Spinal cord (tissue), 10 donors: ENCODE measurements around the gene MGME1. TPM values are rescaled to one million over a fixed set of nuclear protein-coding genes. Genes with fewer than 3 reads are reported as not detected.
A peak's percentile ranks its signal among the peaks of the same experiment; 100 is the strongest.

ENCODE experiments used
- DNase-seq, 6 donors: peaks; one replicate each; pipeline versions ENCODE4 v3.0.0 to v3.0.0-alpha.2; 2013 to 2015; ENCODE audit warnings: low spot score in 6 of 6, low read depth in 4 of 6
- H3K27ac ChIP-seq: one replicate; pipeline ENCODE4 v1.5.1; 2013; ENCODE audit warnings: low read depth, low read length, control low read depth
- H3K27me3 ChIP-seq: one replicate; pipeline ENCODE4 v1.6.1; 2013; ENCODE audit warnings: low read length; ENCODE audit not compliant: control insufficient read depth, insufficient read depth
- H3K36me3 ChIP-seq: one replicate; pipeline ENCODE4 v1.6.1; 2013; ENCODE audit warnings: low read length; ENCODE audit not compliant: control insufficient read depth, insufficient read depth
- H3K4me1 ChIP-seq: one replicate; pipeline ENCODE4 v1.6.1; 2013; ENCODE audit warnings: low read length; ENCODE audit not compliant: control insufficient read depth, insufficient read depth
- H3K4me3 ChIP-seq: one replicate; pipeline ENCODE4 v1.5.1; 2013; ENCODE audit warnings: low read depth, low read length, control low read depth
- H3K9me3 ChIP-seq: one replicate; pipeline ENCODE4 v1.6.1; 2013; ENCODE audit warnings: low read length; ENCODE audit not compliant: control insufficient read depth, insufficient read depth
- WGBS: methylation state at CpG from one replicate; pipeline ENCODE4 v1.1.5; 2013; ENCODE audit warnings: missing lambda C conversion rate; ENCODE audit not compliant: insufficient coverage; 5-methylcytosine and 5-hydroxymethylcytosine counted together
- long read RNA-seq, 4 donors: transcript quantifications; one replicate each; lab custom pipeline, GENCODE V29; 2026
- polyA plus RNA-seq, 2 donors: library from polyadenylated mRNA; unstranded; fragments of 120-200 nt; gene quantifications; one replicate each; pipeline ENCODE4 v1.2.1, GENCODE V29; 2013; ENCODE audit not compliant: insufficient read length in 2 of 2
- total RNA-seq, 2 donors: library from RNA; depleted of rRNA in 1 of 2; stranded (reverse); fragments of 120-200 nt in 1 of 2; fragments of >200 nt in 1 of 2; gene quantifications; one replicate each; pipeline versions ENCODE4 v1.2.3 to v1.2.4, GENCODE V29; 2013 to 2014
- donor health status: healthy.

MGME1 gene, protein sequence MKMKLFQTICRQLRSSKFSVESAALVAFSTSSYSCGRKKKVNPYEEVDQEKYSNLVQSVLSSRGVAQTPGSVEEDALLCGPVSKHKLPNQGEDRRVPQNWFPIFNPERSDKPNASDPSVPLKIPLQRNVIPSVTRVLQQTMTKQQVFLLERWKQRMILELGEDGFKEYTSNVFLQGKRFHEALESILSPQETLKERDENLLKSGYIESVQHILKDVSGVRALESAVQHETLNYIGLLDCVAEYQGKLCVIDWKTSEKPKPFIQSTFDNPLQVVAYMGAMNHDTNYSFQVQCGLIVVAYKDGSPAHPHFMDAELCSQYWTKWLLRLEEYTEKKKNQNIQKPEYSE
- total RNA-seq (10 to 100 TPM; 14.3 to 14.9 TPM), polyA plus RNA-seq (10 to 100 TPM; 20.1 to 23.1 TPM)
- long read RNA-seq, donor 1, partial matches to known transcripts = 0 of 3 reads
- long read RNA-seq, donor 1, other reads (novel, unspliced or antisense) = 0 of 3 reads
- long read RNA-seq, donor 2, partial matches to known transcripts = 0 of 1 reads
- long read RNA-seq, donor 2, other reads (novel, unspliced or antisense) = 0 of 1 reads
- long read RNA-seq, donor 3, partial matches to known transcripts = 0 of 1 reads
- long read RNA-seq, donor 3, other reads (novel, unspliced or antisense) = 0 of 1 reads
- long read RNA-seq, donor 4, partial matches to known transcripts = 0 of 4 reads
- long read RNA-seq, donor 4, other reads (novel, unspliced or antisense) = 0 of 4 reads

DNA sequence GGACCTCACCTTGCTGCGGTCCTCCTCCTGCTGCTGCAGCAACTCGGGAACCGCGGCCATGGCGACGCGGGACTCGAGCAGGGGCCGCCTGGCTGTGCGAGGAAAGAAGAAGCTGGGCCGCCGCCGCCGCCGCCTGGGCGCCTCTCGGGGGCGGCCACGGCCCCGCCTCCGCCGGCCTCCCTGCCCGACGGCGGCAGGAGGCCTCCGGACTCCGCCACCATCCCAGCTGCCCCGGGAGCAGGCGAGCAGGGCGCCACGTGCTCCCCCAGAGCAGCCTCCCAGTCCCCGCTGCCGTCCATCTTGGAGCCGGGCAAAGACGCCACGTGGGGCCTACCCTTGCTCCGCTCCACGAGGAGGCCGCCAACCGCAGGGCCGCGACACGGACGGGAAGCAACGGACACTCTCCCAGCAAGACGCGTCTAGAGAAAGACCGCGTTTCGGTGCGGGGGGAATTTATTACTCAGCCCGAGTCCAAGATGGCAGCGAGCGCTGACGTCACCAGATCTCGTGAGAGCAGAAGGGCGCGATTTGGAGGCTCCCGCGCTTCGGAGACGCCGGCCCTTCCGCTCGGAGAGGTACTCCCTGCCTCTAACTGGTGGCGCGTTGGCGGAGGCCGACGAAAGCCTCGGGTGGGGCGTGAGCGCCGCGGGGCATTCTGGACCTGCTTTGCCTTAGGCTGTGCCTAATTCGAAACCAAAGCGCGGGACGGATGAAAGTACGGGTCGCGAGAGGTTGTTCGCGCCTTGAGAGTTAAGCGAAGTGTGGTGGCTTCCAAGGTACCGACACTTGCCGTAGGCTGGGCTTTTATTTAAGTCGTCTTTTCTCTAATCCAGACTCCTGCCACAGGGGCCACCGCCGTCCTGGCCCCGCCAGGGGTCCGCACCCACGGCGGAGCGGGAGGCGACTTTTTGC lies at the start of gene MGME1, which contains the start of gene SNX5:
MGME1 (plus strand) TSS at position 653 of the 912 bp plus-strand sequence. CDS start 842 bp downstream, outside the sequence.
SNX5 (minus strand) TSS at position 429 of the 912 bp plus-strand sequence; CDS start at position 60, 369 bp downstream.
- Histone ChIP-seq H3K4me1 (peaks cover 22% of the 10 kb centered on the region), H3K4me3 (peak within 1 kb of the TSS; percentile 99), H3K27me3 (no peaks in the 10 kb centered on the region), H3K36me3 (no peaks in the 10 kb centered on the region), H3K9me3 (no peaks in the 10 kb centered on the region), H3K27ac (peak within 1 kb of the TSS; percentile 100)
- DNase-seq = peak; percentile 98 to 100 (median 100)
- WGBS = 0% methylated on average over 96 of the region's 96 CpGs

DNA sequence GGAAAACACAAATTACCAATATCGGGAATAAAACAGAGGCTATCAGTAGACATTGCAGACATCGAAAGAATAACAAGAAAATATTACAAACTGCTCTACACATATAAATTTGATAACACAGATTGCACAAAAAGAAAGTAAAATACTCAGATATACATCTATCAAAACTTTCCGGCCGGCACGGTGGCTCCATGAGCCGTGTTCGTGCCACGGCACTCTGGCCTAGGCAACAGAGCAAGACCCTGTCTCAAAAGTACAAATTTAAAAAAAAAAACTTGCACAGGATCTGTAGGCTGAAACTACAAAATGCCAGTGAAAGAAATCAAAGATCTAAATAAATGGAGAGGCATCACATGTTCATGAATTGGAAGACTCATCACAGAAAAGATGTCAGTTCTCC lies 49.7 kb upstream of the MGME1 start:
- Histone ChIP-seq H3K9me3 (no peaks in the 10 kb centered on the region), H3K27ac (no peak overlapping the region), H3K27me3 (no peaks in the 10 kb centered on the region), H3K4me3 (no peak overlapping the region), H3K36me3 (no peaks in the 10 kb centered on the region), H3K4me1 (no peaks in the 10 kb centered on the region)
- DNase-seq = no peak
- WGBS = 98% methylated on average over 7 of the region's 8 CpGs

DNA sequence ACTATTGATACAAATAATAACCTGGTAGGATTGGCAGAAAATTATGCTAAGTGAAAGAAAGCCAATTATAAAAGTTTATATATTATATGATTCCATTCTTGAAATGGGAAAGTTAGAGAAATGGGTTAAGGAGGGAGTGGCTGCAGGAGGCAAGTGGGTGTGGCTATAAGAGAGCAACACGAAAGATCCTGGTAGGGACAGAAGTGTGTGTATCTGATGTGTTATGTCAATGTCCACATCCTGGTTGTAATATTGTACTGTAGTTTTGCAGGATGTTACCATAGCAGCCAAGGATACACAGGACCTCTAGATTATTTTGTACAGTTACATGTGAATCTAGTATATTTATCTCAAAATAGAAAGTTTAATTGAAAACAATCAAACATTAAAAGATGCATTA lies 47.0 kb upstream of the MGME1 start:
- no peaks in the 10 kb centered on the region for H3K36me3 ChIP-seq
- no peak overlapping the region for H3K27ac ChIP-seq
- 50% methylated on average over 1 of the region's 1 CpG for WGBS
- H3K9me3 ChIP-seq = no peaks in the 10 kb centered on the region
- no peaks in the 10 kb centered on the region for H3K4me1 ChIP-seq
- no peak for DNase-seq
- H3K4me3 ChIP-seq = no peak overlapping the region
- no peaks in the 10 kb centered on the region for H3K27me3 ChIP-seq

DNA sequence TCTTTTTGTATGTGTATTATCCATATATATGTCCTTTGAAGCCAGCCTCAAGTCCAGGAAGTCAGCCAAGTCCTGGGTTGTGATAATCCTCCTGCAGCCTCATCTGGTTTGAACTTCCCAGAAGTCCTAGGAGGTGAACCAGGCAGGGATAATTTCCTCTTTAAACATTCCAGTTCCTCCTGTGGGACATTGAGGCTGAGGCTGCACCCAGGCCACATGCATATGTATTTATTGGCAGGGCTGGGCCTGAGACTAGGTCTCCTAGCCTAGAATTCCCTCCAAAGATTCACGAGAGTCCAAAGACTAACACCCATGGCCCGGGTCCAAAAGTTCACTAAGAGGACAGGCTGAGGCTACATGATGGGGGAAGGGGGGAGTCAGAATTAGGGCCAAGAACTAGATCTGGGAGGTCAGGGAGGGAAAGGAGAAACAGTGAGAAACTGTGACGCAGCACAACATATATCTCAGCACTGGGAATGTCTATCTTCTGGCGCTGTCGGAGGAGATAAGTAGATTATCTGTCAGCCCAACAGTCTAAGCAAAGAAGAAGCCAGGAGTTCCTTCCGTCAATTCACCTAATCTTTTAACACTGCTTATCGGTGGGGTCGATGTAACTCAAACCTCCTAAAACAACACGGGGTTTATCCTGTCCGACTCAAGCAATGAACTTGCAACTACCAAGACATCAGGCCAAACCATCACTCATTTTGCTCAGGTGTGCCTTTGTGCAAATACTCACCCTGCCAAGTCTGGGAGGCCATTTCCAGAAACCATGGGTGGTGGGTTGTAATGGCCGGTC lies 43.5 kb upstream of the MGME1 start:
- peak in 1 of 6 donors; percentile 53 for DNase-seq
- H3K9me3 ChIP-seq = no peaks in the 10 kb centered on the region
- no peak overlapping the region for H3K27ac ChIP-seq
- H3K36me3 ChIP-seq = no peaks in the 10 kb centered on the region
- no peak overlapping the region for H3K4me3 ChIP-seq
- no peaks in the 10 kb centered on the region for H3K27me3 ChIP-seq
- H3K4me1 ChIP-seq = no peaks in the 10 kb centered on the region
- WGBS = 89% methylated on average over 7 of the region's 11 CpGs

DNA sequence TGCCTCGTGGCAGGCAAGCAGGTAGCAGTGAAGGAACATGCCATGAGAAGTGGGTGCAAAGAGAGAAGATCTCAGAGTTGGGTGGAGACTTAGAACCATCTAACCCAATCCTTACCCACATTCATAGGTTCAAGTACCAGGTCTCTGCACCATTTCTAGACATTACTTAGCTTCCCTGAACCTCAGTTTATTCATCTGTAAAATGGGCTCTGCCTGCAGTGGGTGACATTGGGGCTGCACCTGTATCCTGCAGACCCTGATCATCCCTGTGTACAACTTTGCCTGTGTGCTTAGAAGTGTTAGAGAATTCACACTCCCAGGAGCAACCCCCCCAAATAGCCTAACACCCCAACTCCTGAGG lies 42.9 kb upstream of the MGME1 start:
- no peaks in the 10 kb centered on the region for H3K4me1 ChIP-seq
- no CpG with 5 or more reads among the region's 1 CpG for WGBS
- no peaks in the 10 kb centered on the region for H3K9me3 ChIP-seq
- H3K36me3 ChIP-seq = no peaks in the 10 kb centered on the region
- H3K27me3 ChIP-seq = no peaks in the 10 kb centered on the region
- H3K4me3 ChIP-seq = no peak overlapping the region
- DNase-seq = no peak
- no peak overlapping the region for H3K27ac ChIP-seq

DNA sequence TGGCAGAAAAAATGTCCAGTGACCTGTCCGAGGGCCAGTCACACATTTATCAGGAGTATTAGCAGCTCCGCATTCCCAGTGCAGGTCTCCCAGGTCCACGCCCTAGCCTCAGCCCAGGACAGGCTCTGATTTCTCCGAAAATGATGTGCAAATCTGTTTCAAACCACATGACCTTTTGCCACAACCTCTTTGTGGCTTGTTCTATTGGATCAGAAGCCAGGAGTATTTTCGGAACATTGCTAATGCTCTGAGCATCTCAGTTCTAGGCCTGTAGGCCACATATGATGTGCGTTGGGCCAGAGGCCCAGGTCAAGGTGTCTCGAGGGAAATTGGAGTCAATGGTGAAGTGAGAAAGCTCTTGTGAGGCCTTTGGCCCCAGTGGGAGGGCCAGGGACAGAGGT lies 40.6 kb upstream of the MGME1 start:
- DNase-seq = no peak
- WGBS = 96% methylated on average over 7 of the region's 7 CpGs
- Histone ChIP-seq H3K4me3 (no peak overlapping the region), H3K36me3 (no peaks in the 10 kb centered on the region), H3K4me1 (peaks cover 10% of the 10 kb centered on the region), H3K9me3 (no peaks in the 10 kb centered on the region), H3K27me3 (no peaks in the 10 kb centered on the region), H3K27ac (no peak overlapping the region)

DNA sequence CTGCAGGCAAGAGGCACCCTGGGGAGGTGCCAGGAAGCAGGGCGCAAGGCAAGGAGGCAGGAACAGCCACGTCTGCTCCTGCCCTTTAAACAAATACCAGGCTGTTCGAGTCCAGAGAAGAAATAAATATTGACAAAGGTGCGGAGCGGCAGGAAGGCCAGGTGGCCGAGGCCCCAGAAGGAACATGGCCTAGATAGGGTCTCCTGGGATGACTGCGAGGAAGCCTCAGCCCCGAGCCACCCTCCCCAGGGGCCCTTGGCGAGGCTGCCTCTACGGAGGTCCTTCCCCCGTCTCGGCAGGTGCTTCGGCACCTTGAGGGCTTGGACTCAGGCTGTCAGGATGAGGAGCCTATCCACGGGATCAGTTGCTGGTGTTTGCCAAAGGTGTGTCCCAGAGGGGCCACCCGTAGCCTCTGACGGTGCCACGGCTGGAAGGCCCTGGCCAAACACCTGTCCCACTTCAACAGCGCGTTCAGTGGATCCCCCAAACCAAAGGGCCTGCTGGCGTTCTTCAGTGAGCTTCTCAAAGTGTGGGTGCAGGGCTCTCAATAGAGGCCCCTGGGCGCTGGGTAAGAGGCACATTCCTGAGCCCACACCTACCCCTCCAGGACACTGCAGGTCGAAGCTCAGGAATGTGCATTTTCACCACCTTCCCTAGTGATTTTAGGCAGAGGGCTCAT lies 40.0 kb upstream of the MGME1 start:
- peaks cover 15% of the 10 kb centered on the region for H3K4me1 ChIP-seq
- WGBS = 85% methylated on average over 22 of the region's 22 CpGs
- no peak overlapping the region for H3K27ac ChIP-seq
- H3K36me3 ChIP-seq = no peaks in the 10 kb centered on the region
- H3K9me3 ChIP-seq = no peaks in the 10 kb centered on the region
- H3K27me3 ChIP-seq = no peaks in the 10 kb centered on the region
- H3K4me3 ChIP-seq = no peak overlapping the region
- DNase-seq = no peak

DNA sequence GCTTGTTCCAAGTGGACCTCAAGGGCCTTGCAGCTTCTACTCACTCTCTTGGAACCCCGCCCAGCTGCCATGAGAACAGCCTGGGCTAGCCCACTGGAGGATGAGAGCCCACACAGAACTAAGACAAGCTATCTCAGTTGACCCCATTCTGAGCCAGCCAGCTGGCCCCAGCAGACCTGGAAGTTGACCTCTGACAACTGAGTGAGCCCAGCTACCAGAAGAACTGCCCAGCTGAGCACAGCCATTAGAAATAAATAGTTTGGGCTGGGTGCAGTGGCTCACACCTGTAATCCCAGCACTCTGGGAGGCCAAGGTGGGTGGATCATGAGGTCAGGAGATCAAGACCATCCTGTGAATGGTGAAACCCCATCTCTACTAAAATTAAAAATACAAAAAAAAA lies 37.3 kb upstream of the MGME1 start:
- Histone ChIP-seq H3K9me3 (no peaks in the 10 kb centered on the region), H3K36me3 (no peaks in the 10 kb centered on the region), H3K27me3 (no peaks in the 10 kb centered on the region), H3K27ac (no peak overlapping the region), H3K4me1 (peaks cover 30% of the 10 kb centered on the region), H3K4me3 (no peak overlapping the region)
- no peak for DNase-seq
- 100% methylated on average over 1 of the region's 1 CpG for whole genome bisulfite sequencing
